Measurements from ENCODE around the gene PANX2. TPM values are rescaled to one million over a fixed set of nuclear protein-coding genes. Genes with fewer than 3 reads are reported as not detected.
"Not testable (repeated sequence)": the region's sequence is repeated elsewhere in the genome, so short reads cannot be mapped to it uniquely, and the experiment has no call there.

PANX2 gene
- total RNA-seq, 4 donors from 2014 or later: 1.3 to 1.8 (median 1.6) TPM

GRCh38 chr22:50157709-50158375 is 12.7 kb upstream of the PANX2 start:
- TF ChIP-seq CTCF (IDR thresholded peaks at IDR 0.05): no peak
- DNase-seq (ENCODE audit: low spot score) (no peak), ATAC-seq (ENCODE audit: low FRiP score) (no peak)

DNA sequence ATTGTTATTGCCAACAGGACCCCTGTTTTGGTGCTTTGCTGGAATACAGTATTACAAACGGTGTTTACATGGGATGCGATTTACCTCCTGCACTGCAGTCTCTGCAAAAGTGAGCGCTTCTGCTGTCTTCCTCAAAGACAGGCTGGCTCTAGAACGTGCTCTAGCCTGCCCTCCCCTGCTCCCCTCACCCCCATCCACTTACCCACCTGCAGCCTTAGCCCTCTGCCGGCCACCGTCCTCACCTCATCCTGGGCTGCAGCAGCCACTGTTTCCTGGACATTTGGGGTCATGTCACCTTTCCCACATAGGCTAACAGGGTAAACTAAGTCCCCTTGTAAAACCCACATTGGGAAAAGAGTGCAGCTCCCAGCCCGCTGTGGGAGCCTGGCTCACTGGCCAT is 9.6 kb upstream of the PANX2 start:
- no peak for ATAC-seq (ENCODE audit: low FRiP score)
- no peak for TF ChIP-seq CTCF (IDR thresholded peaks at IDR 0.05)
- DNase-seq (ENCODE audit: low spot score): no peak

GRCh38 chr22:50161508-50162390 is 8.8 kb upstream of the PANX2 start:
- ATAC-seq (ENCODE audit: low FRiP score) (no peak), DNase-seq (ENCODE audit: low spot score) (no peak)
- no peak for TF ChIP-seq CTCF (IDR thresholded peaks at IDR 0.05)

- no peak for DNase-seq (ENCODE audit: low spot score)
- no peak for ATAC-seq (ENCODE audit: low FRiP score)
- TF ChIP-seq CTCF (IDR thresholded peaks at IDR 0.05): no peak
Measured at GRCh38 chr22:50162391-50162956, 8.1 kb upstream of the PANX2 start.

DNA sequence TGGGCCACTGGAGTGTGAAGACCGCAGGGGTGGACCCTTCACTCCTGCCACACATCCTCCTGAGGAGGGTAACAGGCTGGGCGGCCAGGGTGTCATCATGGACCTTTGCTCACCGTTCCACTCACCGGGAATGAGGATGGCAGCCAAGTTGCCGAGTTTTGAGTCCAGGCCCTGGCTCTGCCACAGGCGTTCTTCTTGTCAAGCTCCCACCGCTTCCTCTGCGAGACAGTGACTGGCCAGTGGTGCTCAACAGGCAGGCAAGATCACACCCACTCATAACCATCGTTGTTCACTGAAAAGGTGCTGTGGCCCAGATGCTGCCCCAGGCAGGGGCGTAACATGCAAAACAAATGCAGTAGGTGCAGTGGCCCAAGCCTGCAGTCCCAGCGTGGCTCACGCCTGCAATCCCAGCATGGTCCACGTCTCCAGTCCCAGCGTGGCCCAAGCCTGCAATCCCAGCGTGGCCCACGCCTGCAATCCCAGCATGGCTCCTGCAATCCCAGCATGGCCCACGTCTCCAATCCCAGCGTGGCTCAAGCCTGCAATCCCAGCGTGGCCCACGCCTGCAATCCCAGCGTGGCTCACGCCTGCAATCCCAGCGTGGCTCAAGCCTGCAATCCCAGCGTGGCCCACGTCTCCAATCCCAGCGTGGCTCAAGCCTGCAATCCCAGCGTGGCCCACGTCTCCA is 5.0 kb upstream of the PANX2 start:
- no peak for DNase-seq (ENCODE audit: low spot score)
- TF ChIP-seq CTCF (IDR thresholded peaks at IDR 0.05): no peak
- ATAC-seq (ENCODE audit: low FRiP score): no peak

DNA sequence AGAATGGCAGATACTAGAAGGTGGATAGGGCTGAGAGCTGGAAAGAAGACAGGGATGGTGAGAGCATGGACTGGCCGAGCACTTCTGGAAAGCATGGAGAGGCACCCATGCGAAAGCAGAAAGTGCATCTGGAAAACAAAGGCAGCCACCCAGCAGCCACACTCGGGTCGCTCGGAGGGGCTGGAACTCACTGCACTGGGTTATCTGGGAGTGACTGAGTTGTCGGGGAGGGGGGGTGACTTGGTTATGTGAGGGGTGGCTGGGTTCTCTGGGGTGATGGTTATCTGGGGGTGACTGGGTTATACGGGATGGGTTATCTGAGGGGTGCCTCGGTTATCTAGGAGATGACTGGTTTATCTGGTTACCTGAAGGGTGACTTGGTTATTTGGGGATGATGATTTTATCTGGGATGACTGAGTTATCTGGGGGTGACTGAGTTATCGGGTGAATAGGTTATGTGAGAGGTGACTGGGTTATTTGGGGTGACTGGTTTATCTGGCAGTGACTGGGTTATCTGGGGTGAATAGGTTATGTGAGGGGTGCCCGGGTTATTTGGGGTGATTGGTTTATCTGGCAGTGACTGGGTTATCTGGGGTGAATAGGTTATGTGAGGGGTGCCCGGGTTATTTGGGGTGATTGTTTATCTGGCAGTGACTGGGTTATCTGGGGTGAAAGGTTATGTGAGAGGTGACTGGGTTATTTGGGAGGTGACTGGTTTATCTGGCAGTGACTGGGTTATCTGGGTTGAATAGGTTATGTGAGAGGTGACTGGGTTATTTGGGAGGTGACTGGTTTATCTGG is 2.6 kb upstream of the PANX2 start:
- ATAC-seq (ENCODE audit: low FRiP score) (no peak), DNase-seq (ENCODE audit: low spot score) (no peak)
- TF ChIP-seq CTCF (IDR thresholded peaks at IDR 0.05): no peak

DNA sequence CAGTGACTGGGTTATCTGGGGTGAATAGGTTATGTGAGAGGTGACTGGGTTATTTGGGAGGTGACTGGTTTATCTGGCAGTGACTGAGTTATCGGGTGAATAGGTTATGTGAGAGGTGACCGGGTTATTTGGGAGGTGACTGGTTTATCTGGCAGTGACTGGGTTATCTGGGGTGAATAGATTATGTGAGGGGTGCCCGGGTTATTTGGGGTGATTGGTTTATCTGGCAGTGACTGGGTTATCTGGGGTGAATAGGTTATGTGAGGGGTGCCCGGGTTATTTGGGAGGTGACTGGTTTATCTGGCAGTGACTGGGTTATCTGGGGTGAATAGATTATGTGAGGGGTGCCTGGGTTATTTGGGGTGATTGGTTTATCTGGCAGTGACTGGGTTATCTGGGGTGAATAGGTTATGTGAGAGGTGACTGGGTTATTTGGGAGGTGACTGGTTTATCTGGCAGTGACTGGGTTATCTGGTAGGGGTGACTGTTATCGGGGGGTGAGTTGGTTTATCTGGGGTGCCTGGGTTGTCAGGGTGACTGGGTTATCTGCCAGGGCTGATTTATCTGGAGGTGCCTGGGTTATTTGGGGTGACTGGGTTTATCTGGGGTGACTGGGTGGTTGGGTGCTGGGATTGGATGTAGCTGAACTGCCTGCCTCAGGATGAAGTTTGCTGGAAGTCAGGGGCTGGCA is 1.9 kb upstream of the PANX2 start:
- not testable (repeated sequence) for DNase-seq (ENCODE audit: low spot score); ATAC-seq (ENCODE audit: low FRiP score)
